ENCODE data around the gene ARMH1.
A peak's percentile ranks its signal among the peaks of the same experiment; 100 is the strongest.

Gene ARMH1

DNA sequence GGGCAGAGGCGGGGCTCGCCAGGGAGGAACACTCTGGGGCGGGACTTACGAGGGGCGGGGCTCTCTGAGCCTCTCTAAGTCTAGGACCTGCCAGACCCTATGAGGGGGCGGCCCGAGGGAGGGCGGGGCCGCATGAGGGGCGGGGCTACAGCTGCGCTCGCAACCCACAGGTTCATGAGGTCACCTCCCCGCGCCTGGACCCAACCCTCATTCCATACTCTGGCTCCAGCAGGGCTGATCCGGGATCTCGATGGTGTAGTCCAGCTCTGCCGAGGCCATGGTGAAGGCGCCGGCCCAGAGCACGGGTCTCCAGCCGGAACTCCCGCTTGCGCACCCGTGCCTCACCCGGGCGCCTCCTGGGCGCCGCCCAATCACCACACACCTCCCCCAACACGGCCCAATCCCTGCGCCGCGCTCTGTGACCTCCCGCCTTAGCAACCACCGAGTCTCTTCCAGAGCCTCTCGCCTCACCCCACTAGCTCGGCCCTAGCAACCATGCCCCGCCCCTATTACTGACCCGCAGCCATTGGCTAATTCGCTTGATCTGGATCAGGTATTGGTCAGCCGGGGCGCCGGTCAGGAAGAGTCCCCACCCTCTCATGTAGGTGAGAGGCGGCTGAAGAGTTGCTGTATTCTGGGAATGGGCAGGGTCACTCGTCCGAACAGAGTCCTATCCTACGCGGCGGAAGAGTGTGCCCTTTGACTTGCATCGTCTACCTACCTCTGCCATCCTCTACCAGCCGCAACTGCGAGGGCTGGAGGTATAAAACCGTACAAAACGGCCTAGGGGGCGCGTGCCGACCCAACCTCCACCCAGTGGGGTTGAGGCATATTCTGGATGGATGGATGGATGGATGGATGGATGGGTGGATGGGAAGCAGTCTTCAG is at the start of gene ARMH1, which contains the start of gene TMEM53:
TSS of gene ARMH1 (plus strand) at position 602 of the 888 bp plus-strand sequence. CDS start 14,984 bp downstream, outside the sequence.
TSS of gene TMEM53 (minus strand) at position 369 of the 888 bp plus-strand sequence. CDS start at position 279, 90 bp downstream.
- Histone ChIP-seq H3K4me3 (ENCODE audit: low read length) (peak within 1 kb of the TSS; percentile 77), H3K9ac (ENCODE audit: low read length) (peak within 1 kb of the TSS; percentile 51), H3K27ac (ENCODE audit: low read depth, low read length) (peak within 1 kb of the TSS; percentile 96), H3K4me1 (ENCODE audit: control insufficient read depth, insufficient read depth, low read length) (peaks cover 8% of the 10 kb centered on the region), H3K27me3 (ENCODE audit: control insufficient read depth, insufficient read depth, low read length) (no peaks in the 10 kb centered on the region), H3K36me3 (ENCODE audit: control insufficient read depth, insufficient read depth, low read length) (no peaks in the 10 kb centered on the region)

DNA sequence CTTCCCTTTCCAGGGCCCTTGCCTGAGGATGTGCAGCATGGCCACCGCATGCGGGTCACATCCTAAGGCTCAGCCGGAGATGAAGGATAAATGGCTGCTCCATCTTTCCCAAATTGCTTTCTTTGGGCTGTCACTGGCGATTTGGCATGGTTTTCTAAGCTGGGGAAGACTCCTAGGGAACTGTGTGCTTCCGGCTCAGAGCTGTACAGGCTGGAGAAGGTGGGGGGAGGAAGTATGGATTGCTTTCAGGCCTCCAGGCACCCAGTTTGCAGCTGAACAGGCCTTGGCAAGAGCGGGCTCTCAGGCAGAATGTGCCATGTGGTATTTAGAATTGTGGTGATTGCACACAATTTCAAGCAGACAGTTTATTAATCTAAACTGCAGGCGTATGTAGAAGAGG is 49.2 kb upstream of the ARMH1 start:
- H3K9ac ChIP-seq (ENCODE audit: low read length): no peak overlapping the region
- H3K4me1 ChIP-seq (ENCODE audit: control insufficient read depth, insufficient read depth, low read length): no peaks in the 10 kb centered on the region
- H3K36me3 ChIP-seq (ENCODE audit: control insufficient read depth, insufficient read depth, low read length): no peaks in the 10 kb centered on the region
- no peak overlapping the region for H3K27ac ChIP-seq (ENCODE audit: low read depth, low read length)
- H3K4me3 ChIP-seq (ENCODE audit: low read length): no peak overlapping the region
- no peaks in the 10 kb centered on the region for H3K27me3 ChIP-seq (ENCODE audit: control insufficient read depth, insufficient read depth, low read length)

- Histone ChIP-seq H3K4me1 (ENCODE audit: control insufficient read depth, insufficient read depth, low read length) (peaks cover 12% of the 10 kb centered on the region), H3K4me3 (ENCODE audit: low read length) (no peak overlapping the region), H3K27ac (ENCODE audit: low read depth, low read length) (no peak overlapping the region), H3K27me3 (ENCODE audit: control insufficient read depth, insufficient read depth, low read length) (no peaks in the 10 kb centered on the region), H3K36me3 (ENCODE audit: control insufficient read depth, insufficient read depth, low read length) (peaks cover 11% of the 10 kb centered on the region), H3K9ac (ENCODE audit: low read length) (no peak overlapping the region)
Observed at GRCh38 chr1:44628962-44629756, 45.4 kb upstream of the ARMH1 start.

DNA sequence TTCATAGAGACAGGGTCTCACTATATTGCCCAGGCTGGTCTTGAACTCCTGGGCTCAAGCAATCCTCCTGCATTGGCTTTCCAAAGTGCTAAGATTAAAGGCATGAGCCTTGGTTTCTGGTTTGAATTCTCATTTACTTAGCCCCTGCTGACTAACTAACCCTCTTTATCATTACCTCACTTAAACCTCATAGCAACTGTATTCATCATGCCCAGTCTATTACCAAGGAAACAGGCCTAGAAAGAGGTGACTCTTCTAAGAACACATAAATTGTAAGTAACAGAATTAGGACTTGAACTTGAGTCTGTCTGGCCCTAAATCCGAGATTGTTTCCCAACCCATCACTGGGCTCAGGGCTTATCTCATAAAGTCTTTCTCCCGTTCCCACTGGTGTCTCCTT is 44.4 kb upstream of the ARMH1 start:
- Histone ChIP-seq H3K9ac (ENCODE audit: low read length) (no peak overlapping the region), H3K27me3 (ENCODE audit: control insufficient read depth, insufficient read depth, low read length) (no peaks in the 10 kb centered on the region), H3K4me3 (ENCODE audit: low read length) (no peak overlapping the region), H3K27ac (ENCODE audit: low read depth, low read length) (no peak overlapping the region), H3K4me1 (ENCODE audit: control insufficient read depth, insufficient read depth, low read length) (peaks cover 12% of the 10 kb centered on the region), H3K36me3 (ENCODE audit: control insufficient read depth, insufficient read depth, low read length) (peaks cover 15% of the 10 kb centered on the region)

GRCh38 chr1:44631333-44631646 is 43.2 kb upstream of the ARMH1 start:
- no peaks in the 10 kb centered on the region for H3K27me3 ChIP-seq (ENCODE audit: control insufficient read depth, insufficient read depth, low read length)
- H3K4me1 ChIP-seq (ENCODE audit: control insufficient read depth, insufficient read depth, low read length): peaks cover 18% of the 10 kb centered on the region
- H3K36me3 ChIP-seq (ENCODE audit: control insufficient read depth, insufficient read depth, low read length): peaks cover 21% of the 10 kb centered on the region
- H3K27ac ChIP-seq (ENCODE audit: low read depth, low read length): peak overlapping the region; percentile 89
- H3K9ac ChIP-seq (ENCODE audit: low read length): peak overlapping the region; percentile 76
- H3K4me3 ChIP-seq (ENCODE audit: low read length): peak overlapping the region; percentile 77

- Histone ChIP-seq H3K4me1 (ENCODE audit: control insufficient read depth, insufficient read depth, low read length) (peaks cover 24% of the 10 kb centered on the region), H3K27me3 (ENCODE audit: control insufficient read depth, insufficient read depth, low read length) (no peaks in the 10 kb centered on the region), H3K36me3 (ENCODE audit: control insufficient read depth, insufficient read depth, low read length) (peaks cover 22% of the 10 kb centered on the region), H3K9ac (ENCODE audit: low read length) (peak overlapping the region; percentile 76), H3K27ac (ENCODE audit: low read depth, low read length) (peak overlapping the region; percentile 89), H3K4me3 (ENCODE audit: low read length) (peak overlapping the region; percentile 78)
Observed at GRCh38 chr1:44631647-44632539, 42.6 kb upstream of the ARMH1 start.

DNA sequence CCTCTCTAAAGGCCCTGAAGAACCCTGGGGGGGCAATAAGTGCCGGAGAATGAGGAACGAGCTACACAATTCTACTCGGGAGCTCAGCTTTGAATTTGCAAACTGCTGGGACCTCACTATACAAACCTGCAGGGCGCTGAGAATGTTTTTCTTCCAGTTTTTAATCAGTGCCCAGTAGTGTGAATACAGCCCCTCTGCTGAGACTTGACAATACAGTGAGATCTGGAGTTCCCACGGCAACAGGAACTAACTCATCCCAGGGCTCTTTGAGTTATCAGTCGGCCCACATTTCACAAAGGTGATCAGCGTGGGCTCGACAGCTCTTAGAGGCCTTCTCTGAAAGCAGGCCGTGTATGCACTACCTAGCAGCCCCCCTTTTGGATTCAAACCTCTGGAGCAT is 41.9 kb upstream of the ARMH1 start:
- peak overlapping the region; percentile 52 for H3K9ac ChIP-seq (ENCODE audit: low read length)
- H3K36me3 ChIP-seq (ENCODE audit: control insufficient read depth, insufficient read depth, low read length): peaks cover 27% of the 10 kb centered on the region
- peaks cover 32% of the 10 kb centered on the region for H3K4me1 ChIP-seq (ENCODE audit: control insufficient read depth, insufficient read depth, low read length)
- peak overlapping the region; percentile 78 for H3K4me3 ChIP-seq (ENCODE audit: low read length)
- H3K27ac ChIP-seq (ENCODE audit: low read depth, low read length): peak overlapping the region; percentile 77
- H3K27me3 ChIP-seq (ENCODE audit: control insufficient read depth, insufficient read depth, low read length): no peaks in the 10 kb centered on the region

- H3K27ac ChIP-seq (ENCODE audit: low read depth, low read length): peak overlapping the region; percentile 4
Observed at GRCh38 chr1:44634606-44635189, 39.8 kb upstream of the ARMH1 start.

GRCh38 chr1:44635439-44635838 is 39.1 kb upstream of the ARMH1 start:
- H3K4me3 ChIP-seq (ENCODE audit: low read length): no peak overlapping the region
- no peaks in the 10 kb centered on the region for H3K27me3 ChIP-seq (ENCODE audit: control insufficient read depth, insufficient read depth, low read length)
- H3K36me3 ChIP-seq (ENCODE audit: control insufficient read depth, insufficient read depth, low read length): peaks cover 33% of the 10 kb centered on the region
- no peak overlapping the region for H3K27ac ChIP-seq (ENCODE audit: low read depth, low read length)
- H3K4me1 ChIP-seq (ENCODE audit: control insufficient read depth, insufficient read depth, low read length): peaks cover 47% of the 10 kb centered on the region
- no peak overlapping the region for H3K9ac ChIP-seq (ENCODE audit: low read length)

More at GRCh38 chr1:44634606-44635189, 39.8 kb upstream of the ARMH1 start:
- Histone ChIP-seq H3K36me3 (ENCODE audit: control insufficient read depth, insufficient read depth, low read length) (peaks cover 33% of the 10 kb centered on the region), H3K27me3 (ENCODE audit: control insufficient read depth, insufficient read depth, low read length) (no peaks in the 10 kb centered on the region), H3K4me3 (ENCODE audit: low read length) (no peak overlapping the region), H3K4me1 (ENCODE audit: control insufficient read depth, insufficient read depth, low read length) (peaks cover 47% of the 10 kb centered on the region), H3K9ac (ENCODE audit: low read length) (no peak overlapping the region)

DNA sequence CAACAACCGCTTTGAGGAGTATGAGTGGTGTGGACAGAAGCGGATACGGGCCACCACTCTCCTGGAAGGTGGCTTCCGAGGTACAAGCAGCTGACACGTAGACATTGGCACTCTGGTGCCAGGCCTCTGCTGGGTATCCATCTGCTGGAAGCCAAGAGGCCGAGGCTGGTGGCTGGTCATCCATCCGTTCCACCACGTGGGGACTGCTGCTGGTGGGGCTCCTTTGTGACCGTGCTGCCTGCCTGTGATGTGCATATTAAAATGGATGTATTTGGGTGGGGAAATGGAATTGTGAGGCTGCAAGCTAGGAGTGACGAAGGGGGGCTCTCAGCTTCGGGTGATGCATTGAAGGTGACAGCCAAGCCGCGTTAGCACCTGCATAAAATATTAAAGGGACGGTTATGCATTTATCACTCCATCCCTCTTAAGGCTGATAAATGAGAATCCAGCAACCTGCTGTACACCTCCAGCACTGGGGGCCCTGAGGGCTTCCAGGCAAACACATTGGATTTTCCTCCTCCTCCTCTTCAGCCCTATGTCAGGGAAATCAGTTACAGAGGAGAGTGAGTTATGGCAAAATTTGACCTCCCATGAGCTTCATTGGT is 38.3 kb upstream of the ARMH1 start:
- H3K27ac ChIP-seq (ENCODE audit: low read depth, low read length): peak overlapping the region; percentile 86
- H3K27me3 ChIP-seq (ENCODE audit: control insufficient read depth, insufficient read depth, low read length): no peaks in the 10 kb centered on the region
- peaks cover 47% of the 10 kb centered on the region for H3K4me1 ChIP-seq (ENCODE audit: control insufficient read depth, insufficient read depth, low read length)
- H3K36me3 ChIP-seq (ENCODE audit: control insufficient read depth, insufficient read depth, low read length): peaks cover 35% of the 10 kb centered on the region
- H3K4me3 ChIP-seq (ENCODE audit: low read length): no peak overlapping the region
- H3K9ac ChIP-seq (ENCODE audit: low read length): no peak overlapping the region
